Melanocyte of skin (primary cell): ENCODE results near the gene DYNC1LI2. TPM values are rescaled to one million over a fixed set of nuclear protein-coding genes. Genes with fewer than 3 reads are reported as not detected.

Experiments
- total RNA-seq, 2 donors: library from RNA; depleted of rRNA; stranded (reverse); fragments of >200 nt; gene quantifications; 2 replicates each; pipeline ENCODE4 v1.2.3, GENCODE V29; 2012

Gene DYNC1LI2
- total RNA-seq, result 100 to 1,000 TPM; 112 to 203 TPM

DNA sequence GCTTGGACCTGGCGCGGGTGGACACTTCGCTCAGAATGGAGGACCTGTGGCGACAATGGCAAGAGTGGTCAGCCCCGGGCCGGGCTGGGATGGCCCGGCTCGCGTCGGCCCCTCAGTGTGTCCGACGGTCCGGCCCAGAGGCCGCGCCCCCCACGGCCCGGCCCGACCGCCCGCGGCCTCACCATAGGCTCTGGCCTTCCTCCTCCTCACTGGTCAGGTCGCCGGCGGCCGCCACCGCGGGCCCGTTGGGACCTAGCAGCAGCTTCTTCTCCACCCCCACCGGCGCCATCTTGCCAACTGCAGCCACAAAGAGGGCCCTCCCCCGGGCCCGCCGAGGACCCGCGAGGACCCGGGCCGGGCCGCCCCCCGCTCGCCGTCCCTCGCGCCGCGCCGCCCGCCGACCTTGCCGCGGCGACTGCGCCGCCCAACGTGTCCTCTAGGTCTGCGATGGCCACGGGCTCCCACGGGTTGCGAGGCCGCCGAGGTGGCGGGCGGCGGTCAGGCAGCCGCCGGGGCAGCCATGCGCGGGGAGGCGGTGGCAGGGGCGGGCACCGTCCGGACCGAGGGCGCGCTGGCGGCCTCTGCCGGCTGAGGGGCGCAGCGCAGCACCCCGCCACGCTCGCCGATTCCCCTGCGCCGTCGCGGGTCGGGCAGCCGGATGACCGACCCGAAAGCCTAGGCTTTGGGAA, at the start of gene DYNC1LI2:
Gene DYNC1LI2, minus strand, starts transcription at position 307 of the 689 bp plus-strand sequence. Its CDS starts 18 bp downstream, at position 289.

DNA sequence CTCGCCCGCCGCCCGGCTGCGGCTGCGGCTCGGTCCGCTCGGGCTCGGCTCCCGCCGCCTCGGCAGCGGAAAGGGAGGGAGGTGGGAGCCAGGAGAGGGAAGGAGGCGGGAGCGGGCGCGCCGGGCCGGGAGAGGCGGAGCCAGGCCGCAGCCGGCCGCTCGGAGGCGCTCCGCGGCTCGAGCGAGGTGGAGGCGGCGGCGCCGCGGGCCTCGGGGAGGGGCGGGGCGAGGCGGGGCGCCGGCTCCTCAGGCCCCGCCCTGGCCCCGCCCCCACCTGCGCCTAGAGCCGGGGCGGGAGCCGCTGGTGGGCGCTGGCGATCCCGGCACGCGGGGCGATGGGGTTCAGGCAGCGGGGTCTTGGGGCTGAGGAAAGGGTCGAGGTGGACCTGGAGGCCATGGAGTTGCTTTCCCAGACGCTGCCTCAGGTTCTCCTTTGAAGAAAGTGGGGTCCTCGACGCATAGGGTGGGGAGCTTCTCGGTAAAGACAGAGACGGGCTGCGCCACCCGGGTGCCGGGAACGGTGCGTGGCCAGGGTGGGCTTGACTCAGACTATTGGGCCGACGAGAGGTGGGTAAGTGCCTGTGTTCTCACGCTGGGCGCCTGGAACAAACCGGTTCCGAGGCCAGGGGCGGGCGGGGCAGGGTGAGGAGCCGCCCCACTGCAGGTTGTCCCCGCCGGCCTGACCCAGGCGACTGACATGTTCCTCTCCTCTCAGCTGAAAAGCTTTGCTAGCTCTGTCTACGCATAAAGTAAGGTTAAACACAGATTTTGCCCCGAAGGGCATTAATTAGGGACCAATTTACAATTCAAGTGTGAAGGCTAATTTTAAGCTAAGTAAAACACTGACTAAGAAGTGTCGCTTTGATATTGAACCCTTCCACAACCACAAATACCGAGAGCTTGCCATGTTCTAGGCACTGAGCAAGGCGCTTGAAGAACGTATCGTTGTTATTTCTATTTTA, 54.5 kb downstream of the DYNC1LI2 start, which contains the start of gene CMTM4:
Gene CMTM4, minus strand, starts transcription at position 75 of the 962 bp plus-strand sequence. CDS start 218 bp downstream, outside the sequence.

Other genes with a start within 250 kb of the DYNC1LI2 start
- 10 to 100 TPM; 27.3 to 40.3 TPM for gene TK2, start 201.5 kb downstream of the DYNC1LI2 start, total RNA-seq
- 10 to 100 TPM; 43.7 to 99.2 TPM for gene CKLF, start 199.0 kb downstream of the DYNC1LI2 start, total RNA-seq
- gene CMTM1, start 185.2 kb downstream of the DYNC1LI2 start, total RNA-seq, result 1 to 10 TPM in 1 of 2 donors, under 1 TPM in 1; 0.67 to 2.4 TPM
- not detected for gene CMTM2, start 172.1 kb downstream of the DYNC1LI2 start, total RNA-seq
- gene CMTM3, start 146.9 kb downstream of the DYNC1LI2 start, total RNA-seq, result 10 to 100 TPM; 10.3 to 17.0 TPM
- gene CMTM4, start 54.9 kb downstream of the DYNC1LI2 start, total RNA-seq, result 10 to 100 TPM; 28.0 to 34.1 TPM
- under 1 TPM; under 0.01 TPM for gene TERB1, start 50.0 kb upstream of the DYNC1LI2 start, total RNA-seq
- 100 to 1,000 TPM in 1 of 2 donors, 10 to 100 TPM in 1; 69.5 to 104 TPM for gene NAE1, start 79.4 kb upstream of the DYNC1LI2 start, total RNA-seq
- not detected for gene CA7, start 92.8 kb upstream of the DYNC1LI2 start, total RNA-seq
- gene PDP2, start 128.9 kb upstream of the DYNC1LI2 start, total RNA-seq, result 10 to 100 TPM in 1 of 2 donors, 1 to 10 TPM in 1; 8.9 to 15.7 TPM
- gene CDH16, start 167.3 kb upstream of the DYNC1LI2 start, total RNA-seq, result not detected
- gene RRAD, start 173.9 kb upstream of the DYNC1LI2 start, total RNA-seq, result under 1 TPM in 1 of 2 donors, not detected in 1; 0.33 TPM
- 100 to 1,000 TPM; 123 to 191 TPM for gene CIAO2B, start 182.8 kb upstream of the DYNC1LI2 start, total RNA-seq
- 10 to 100 TPM; 23.0 to 25.1 TPM for gene CES2, start 183.9 kb upstream of the DYNC1LI2 start, total RNA-seq
- gene CES3, start 209.7 kb upstream of the DYNC1LI2 start, total RNA-seq, result 1 to 10 TPM in 1 of 2 donors, under 1 TPM in 1; under 0.01 to 1.0 TPM
- 1 to 10 TPM in 1 of 2 donors, under 1 TPM in 1; 0.69 to 1.3 TPM for gene CES4A, start 237.0 kb upstream of the DYNC1LI2 start, total RNA-seq